Neural progenitor cell (in vitro differentiated cells): ENCODE data around the gene KATNIP.

Experiments
- EZH2phosphoT487 ChIP-seq: fragments of 200-600 bp; sonication (generic); IDR thresholded peaks from 2 replicates; pipeline ENCODE4 v1.6.1; 2017; ENCODE audit warnings: antibody characterized with exemption
- TF ChIP-seq, protein P1 (sequence below): fragments of 200-600 bp; sonication (generic); IDR thresholded peaks from 2 replicates; pipeline ENCODE4 v1.5.1; 2017; ENCODE audit warnings: antibody characterized with exemption, mild to moderate bottlenecking

DNA sequence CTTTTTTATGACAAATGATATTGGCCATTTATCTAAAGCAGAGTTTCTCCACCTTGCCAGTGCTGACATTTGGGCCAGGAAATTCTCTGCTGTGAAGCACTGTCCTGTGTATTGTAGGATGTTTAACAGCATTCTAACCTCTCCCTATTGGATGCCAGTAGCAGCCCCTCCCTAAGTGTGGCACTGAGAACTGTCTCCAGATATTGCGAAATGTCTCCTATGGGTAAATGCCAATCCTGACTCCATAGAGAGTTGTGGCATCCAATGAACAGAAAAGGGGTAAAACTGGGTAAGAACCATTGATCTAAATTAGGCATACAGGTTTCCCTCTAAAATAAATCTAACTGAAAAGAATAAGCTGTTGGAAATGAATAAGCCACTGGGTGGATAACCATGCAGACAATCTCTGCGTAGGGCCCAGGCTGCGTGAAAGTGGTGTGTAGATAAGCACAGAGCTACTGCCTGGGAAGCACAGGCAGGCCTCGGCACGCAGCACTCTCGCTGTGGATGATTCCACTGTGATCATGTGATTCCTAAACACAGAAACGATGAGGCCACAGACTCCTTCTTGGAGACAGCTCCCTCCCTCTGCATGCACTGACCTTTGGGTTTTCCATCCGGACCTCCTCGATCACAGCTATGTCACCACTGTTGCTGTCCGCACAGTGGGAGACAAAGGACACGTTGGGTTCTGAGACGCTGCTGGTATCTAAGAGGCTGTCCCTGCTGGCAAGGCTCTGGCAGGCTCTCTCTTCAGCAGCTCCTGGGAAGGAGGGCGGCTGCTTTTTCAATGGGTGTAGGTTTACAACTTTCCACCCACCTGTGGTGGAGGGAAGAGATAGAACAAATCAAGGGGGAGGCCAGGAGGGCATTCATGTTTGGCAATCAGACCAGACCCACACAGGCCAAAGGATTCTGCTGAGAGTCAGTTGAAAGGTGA lies 44.4 kb upstream of the KATNIP start:
- TF ChIP-seq, protein P1, sequence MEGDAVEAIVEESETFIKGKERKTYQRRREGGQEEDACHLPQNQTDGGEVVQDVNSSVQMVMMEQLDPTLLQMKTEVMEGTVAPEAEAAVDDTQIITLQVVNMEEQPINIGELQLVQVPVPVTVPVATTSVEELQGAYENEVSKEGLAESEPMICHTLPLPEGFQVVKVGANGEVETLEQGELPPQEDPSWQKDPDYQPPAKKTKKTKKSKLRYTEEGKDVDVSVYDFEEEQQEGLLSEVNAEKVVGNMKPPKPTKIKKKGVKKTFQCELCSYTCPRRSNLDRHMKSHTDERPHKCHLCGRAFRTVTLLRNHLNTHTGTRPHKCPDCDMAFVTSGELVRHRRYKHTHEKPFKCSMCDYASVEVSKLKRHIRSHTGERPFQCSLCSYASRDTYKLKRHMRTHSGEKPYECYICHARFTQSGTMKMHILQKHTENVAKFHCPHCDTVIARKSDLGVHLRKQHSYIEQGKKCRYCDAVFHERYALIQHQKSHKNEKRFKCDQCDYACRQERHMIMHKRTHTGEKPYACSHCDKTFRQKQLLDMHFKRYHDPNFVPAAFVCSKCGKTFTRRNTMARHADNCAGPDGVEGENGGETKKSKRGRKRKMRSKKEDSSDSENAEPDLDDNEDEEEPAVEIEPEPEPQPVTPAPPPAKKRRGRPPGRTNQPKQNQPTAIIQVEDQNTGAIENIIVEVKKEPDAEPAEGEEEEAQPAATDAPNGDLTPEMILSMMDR: no peak
- TF ChIP-seq EZH2phosphoT487: no peak
